HG03135 (cell line): ENCODE data around the gene SEC61B.
A peak's percentile ranks its signal among the peaks of the same experiment; 100 is the strongest.
"Not testable (repeated sequence)": the region's sequence is repeated elsewhere in the genome, so short reads cannot be mapped to it uniquely, and the experiment has no call there.

Source experiments
- ATAC-seq: cut with Tn5 transposase; IDR thresholded peaks from one replicate; pipeline ENCODE4 v1.9.1; 2021; ENCODE audit warnings: mild to moderate bottlenecking, moderate library complexity; ENCODE audit not compliant: unreplicated experiment

Gene SEC61B

DNA sequence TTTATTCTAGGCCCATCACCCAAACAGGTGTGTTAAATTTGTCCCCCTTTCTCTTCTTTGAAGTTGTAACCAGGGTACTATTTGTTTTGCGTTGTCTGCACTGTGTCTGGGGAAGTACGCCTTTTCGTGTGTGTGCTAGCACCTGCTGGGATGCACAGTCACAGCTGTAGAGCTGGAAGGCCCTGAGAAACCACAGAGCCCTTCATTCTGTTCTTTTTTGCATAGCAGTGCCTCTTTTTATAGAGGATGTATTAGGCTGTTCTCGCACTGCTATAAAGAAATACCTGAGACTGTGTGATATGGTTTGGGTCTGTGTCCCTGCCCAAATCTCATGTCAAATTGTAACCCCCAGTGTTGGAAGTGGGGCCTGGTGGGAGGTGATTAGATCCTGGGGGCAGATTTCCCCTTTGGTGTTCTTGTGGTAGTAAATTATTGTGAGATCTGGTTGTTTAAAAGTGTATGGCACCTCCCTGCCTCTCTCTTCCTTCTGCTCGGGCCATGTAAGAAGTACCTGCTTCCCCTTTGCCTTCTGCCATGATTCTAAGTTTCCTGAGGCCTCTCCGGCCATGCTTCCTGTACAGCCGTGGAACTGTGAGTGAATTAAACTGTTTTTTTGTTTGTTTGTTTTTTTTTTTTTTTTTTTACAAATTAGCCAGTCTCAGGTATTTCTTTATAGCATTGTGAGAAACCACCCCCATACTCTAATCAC is 14.0 kb downstream of the SEC61B start:
- ATAC-seq: peak; percentile 96

DNA sequence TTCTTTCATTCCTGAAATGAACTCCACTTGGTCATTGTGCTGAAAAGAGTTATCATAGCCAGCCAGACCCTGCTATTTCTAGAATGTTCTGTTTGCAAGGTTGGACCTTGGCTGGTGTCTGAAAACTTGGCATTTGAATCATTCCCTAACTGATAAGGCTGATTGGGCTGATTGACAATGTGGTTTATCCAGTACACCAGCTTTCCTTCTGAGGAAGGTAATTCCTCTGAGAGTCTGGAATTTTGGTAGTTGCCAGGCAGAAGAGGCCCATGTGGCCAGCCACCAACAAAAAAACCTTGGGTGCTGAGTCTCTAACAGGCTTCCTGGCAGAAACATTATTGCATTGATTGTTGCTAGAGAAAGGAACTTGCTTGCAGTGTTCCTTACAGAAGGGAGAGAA is 15.3 kb downstream of the SEC61B start:
- ATAC-seq: no peak

DNA sequence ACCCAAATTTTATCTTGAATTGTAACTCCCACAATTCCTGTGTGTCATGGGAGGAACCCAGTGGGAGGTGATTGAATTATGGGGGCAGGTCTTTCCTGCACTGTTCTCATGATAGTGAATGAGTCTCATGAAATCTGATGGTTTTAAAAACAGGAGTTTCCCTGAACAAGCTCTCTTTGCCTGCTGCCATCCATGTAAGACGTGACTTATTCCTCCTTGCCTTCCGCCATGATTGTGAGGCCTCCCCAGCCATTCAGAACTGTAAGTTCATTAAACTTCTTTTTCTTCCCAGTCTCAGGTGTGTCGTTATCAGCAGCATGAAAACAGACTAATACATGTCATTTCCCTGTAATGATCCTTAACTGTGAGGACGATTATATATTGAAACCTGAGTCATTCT is 15.8 kb downstream of the SEC61B start:
- not testable (repeated sequence) for ATAC-seq

DNA sequence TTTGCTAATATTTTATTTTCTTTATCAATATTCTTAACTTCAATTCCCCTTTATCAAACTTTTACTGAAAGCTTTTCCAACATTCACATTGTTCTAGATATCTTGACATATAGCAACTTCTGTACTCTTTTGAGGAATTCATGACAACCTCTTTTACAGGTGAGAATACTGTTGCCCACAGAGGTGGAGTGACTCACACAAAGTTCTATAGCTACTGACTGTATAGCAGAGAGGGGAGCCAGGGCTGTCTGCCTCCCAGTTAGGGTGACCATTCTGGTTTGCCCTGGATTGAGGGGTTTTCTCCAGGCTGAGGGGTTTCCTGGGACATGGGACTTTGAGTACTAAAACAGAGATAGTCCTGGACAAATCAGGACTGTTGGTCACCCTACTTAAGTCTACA is 16.2 kb downstream of the SEC61B start:
- ATAC-seq: no peak

DNA sequence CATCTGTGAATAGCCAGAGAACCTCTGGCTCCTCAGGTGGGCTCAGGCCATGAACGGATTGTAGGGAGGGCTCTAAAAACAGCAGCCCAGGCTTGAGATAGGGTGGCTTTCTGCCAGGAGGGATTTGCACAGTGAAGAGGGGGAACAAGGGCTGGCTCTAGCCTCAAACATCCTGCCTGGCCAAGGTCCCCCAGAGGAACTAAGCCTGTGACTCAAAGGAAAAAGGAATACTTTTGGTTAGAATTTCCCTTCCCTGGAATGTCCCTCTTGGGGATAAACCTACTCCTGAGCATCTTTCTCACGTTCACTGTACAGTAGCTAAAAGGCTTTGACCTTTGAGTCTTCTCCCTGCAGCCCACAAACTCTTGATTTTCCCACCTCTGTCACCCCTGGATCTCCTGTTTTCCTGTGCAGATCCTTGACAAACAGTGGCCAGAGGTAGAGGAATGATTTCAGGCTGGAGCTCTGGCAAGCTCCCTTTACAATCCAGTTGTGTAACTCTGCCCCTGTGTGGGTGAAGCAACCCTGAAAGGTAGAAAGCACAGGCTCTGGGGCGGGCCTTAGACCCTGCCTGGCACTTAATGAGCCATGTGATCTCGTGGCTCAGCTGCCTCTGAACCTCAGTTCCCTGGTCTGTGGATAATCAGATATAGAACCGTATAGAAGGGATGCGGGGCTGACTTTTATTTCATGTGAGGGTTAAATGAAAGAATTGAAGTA is 17.4 kb downstream of the SEC61B start:
- ATAC-seq: no peak

DNA sequence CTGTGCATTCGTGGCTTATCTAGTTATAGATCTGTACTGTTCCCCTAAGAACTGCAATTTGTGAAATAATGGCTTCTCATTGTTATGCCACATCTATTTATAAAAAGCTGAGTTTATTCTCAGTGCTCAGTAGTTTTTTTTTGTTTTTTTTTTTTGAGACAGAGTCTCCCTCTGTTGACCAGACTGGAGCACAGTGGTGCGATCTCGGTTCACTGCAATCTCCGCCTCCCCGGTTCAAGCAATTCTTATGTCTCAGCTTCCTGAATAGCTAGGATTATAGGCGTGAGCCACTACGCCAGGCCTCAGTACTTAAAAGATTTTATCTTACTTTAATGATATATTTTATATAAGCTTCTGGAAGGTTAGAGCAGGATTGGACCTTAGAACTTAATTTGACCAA is 19.0 kb downstream of the SEC61B start:
- ATAC-seq: no peak

DNA sequence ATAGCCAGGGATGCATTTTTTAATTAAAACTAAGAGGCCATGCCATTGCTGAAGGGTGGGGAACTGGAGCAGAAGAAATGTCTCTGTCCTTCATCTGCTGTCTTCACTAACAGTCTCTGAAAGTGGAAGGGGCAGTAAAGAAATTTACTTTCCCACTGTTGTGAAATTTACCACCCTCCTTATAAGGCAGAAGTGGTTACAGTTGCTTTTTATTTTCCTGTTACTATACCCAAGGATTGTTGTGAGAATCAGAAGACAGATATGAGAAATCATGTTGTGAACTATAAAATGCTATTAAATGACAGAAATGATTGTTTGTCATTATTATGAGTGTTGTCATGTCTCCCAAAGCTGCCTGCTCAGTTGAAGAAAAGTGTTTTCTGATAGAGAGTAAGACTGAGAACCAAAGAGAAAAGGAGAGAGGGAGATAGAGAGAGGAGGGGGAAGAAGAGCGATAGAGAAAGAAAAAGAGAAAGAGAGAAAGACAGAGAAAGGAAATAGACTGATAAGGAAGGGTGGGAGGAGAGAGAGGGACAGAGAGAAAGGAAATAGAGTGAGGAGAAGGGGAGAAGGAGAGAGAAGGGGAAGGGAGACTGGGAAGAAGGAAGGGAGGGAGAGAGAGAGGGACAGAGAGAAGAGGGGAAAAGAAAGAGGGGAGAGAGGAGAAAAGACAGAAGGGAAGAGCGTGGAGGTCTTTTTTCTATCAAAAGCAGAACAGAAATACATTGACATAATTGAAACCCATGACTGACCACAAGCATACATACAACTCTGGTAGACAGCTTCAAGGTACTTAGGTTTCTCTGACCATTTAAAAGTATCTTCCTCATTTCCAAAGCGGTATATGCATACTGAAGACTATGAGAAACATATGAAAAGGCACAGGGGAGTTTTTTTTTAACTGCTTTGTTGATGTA is 22.5 kb downstream of the SEC61B start:
- peak; percentile 96 for ATAC-seq

DNA sequence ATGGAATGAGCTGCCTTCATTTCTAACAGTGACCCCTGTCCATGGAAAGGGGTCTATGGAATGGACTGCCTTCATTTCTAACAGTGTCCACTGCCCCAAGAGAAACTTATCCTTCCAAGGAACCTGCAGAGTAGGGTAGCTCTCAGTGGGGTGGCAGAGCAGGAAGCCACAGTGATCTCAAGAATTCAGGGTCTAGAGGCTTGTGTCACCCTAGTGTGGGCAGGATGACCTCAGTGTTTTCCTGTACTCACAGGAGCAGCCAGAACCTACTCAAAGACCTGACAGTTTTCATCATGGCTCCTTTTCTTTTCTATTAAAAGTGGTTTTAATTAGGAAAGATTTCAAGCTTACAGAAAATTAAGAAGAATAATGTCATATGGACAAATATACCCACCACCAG is 27.5 kb downstream of the SEC61B start:
- no peak for ATAC-seq

DNA sequence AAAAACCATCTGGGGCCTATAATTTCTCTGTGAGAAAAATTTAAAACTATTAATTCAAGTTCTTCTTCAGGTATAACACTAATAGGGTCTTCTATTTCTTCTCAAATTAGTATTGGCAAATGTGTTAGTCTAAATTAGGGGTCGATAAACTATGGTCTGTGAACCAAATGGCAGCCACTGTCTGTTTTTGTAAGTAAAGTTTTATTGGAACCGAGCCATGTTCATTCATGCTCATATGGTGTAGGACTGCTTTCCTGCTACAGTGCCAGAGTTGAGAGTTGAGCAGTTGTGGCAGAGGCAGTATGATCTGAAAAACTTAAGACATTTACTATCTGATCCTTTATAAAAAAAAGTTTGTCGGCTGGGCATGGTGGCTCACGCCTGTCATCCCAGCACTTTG is 29.1 kb downstream of the SEC61B start:
- no peak for ATAC-seq

DNA sequence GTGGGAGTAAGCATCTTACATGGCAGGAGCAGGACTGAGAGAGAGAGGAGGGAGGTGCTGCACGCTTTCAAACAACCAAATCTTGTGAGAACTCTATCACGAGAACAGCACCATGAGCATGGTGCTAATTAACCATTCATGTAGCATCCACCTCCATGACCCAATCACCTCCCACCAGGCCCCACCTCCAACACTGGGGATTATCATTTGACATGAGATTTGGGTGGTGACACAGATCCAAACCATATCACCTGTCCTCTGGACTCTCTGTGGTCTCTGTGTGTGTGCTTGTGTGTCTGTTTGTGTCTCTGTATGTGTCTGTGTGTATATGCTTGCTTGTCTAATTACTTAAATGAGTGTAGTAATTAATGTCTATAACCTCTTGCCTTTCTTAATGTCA is 31.1 kb downstream of the SEC61B start:
- peak; percentile 45 for ATAC-seq

DNA sequence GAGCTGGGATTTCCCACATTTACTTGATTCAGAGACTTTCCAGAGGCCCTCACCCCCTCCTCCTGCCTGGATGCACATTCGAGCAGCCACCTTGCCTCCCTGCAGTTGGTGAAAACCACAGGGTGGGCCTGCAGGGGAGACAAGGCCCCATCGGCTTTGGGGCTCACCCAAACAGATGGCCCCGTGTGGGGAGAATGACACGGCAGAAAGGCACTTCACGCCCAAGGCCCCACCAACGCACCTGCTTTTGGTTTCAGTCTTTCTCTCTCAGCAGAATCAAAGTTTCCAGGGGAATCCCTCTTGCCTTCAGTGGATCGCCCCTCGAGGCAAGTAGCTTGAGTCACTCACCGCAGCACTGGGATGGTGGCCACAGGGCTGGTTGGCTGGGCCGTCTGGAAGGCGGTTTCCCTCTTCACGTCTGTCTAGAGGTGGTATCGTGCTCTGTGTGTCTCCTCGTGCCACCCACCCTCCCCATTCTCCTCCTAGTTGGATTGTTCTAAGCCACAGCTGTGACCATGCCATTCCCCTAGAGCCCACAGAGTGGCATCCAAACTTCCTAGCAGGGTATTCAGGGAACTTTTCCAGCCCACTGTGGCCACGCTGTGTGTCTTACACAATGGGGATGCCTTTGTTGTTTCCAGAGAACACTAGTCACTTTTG is 31.8 kb downstream of the SEC61B start:
- peak; percentile 86 for ATAC-seq

DNA sequence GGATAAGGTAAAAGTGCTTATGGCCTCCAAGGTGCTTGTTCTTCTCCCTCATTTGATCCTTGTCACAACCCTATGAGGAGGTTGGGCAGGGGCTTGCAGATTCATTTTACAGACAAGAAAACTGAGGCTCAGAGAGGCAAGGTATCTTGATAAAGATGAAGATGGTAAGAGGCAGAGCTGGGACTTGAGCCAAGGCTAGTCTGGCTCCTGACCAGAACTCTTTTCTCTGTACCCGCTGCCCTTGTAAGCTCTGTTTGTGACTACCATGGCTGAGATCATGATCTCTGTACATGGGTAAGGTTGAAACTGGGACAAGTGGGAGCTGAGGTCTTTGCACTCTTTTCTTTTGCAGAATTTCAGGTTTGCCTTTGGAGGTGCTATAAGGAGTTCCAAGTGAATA is 33.6 kb downstream of the SEC61B start:
- no peak for ATAC-seq

DNA sequence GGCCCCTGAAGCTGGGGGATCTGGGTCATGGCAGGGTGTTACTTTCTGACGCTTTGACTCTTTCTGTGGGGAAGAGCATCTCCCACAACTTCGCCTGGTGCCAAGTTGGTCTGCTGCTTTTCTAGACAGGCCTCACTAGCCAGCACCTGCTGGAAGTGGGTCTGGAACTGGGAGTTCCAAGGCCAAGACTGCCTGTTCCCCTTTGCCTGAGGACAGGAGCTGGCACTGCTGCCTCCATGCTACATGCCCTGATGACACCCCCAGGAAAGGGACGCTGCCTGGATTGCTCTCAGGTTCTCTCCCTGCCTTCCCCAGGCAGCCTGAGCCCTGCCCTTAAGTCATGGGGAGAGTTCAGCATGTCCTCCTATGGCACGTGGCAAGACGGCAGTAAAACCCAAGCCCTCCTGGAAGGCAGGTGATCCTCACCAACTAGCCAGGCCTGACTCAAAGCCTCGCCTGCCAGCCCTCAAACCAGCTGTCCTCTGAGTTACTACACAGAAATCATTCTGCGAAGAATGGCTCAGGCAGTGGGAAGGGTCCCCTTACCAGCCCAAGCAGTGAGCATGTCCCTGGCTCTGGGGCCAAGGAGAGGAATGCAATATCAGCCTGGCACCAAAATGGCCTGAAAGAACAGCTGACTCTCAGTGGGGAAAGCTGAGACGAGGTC is 35.8 kb downstream of the SEC61B start:
- no peak for ATAC-seq

DNA sequence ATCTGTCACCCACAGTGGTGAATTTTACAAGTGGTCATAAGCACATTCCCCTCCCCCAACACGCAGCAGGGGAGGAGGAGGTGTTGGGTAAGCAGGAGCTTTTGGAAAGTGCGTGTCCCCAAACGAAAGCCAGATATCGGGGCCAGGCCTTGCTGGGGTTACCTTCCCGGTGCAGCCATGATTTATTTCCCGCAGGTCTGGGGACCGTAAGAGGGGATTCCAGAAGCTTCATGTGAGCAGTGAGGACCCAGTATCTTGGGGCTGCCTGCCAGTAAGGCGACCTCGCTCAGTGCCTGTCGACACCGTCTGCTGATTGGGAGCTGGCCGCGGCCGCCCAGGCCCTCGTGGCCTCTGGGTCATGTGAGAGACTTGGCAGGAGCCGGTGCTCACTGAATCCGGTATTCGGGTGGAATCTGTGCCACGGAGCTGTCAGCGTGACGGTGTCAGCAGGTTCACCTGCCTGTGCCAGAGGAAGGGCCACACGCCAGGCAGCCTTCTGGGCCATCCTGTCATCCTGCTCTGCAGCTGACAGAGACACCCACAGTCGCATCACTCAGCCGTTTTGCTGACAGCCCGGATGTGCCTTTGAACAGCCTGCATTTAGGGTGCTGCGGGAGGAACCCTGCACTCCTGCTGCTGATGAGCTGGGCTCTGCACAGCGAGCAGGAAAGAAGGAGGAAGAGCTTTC is 37.3 kb downstream of the SEC61B start:
- peak; percentile 63 for ATAC-seq

DNA sequence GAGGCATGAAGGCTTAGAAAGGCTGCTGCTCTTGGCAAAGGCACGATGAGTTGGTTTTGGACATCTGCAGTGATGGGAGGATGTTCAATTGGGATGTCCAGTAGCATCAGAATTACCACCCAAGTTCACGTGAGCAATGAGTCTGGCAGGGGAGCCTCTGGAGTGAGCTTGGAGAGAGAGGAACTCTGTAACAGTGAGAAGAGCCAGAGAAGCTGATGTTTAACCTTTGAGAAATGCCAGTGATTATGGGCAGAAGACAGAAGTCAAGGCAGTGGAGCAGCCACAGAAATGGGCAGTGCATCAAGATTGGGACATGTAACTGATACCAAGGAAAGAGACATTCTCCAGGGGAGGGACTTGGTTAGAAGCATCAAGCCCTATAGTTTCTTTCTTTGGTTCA is 39.8 kb downstream of the SEC61B start:
- no peak for ATAC-seq

DNA sequence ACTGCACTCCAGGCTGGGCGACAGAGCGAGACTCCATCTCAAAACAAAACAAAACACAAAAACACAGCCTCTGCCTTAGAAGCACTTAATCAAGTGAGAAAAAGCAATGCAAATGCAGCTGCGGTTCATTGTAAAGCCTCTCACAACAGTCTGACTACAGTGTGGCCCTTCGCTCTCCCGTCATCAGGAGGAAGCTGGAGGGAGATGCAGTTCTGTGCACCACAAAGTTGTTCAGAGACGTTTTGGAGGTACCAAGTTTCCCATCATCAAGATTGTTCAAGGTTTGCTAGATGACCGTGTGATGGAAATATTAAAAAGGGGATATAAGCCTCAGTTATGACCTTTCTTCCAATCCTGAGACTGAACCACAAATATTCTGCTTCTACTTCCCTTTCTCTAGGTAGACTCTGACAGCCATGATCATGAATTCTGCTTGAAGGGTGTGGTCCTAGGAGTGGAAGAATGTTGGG is 40.9 kb downstream of the SEC61B start:
- no peak for ATAC-seq

DNA sequence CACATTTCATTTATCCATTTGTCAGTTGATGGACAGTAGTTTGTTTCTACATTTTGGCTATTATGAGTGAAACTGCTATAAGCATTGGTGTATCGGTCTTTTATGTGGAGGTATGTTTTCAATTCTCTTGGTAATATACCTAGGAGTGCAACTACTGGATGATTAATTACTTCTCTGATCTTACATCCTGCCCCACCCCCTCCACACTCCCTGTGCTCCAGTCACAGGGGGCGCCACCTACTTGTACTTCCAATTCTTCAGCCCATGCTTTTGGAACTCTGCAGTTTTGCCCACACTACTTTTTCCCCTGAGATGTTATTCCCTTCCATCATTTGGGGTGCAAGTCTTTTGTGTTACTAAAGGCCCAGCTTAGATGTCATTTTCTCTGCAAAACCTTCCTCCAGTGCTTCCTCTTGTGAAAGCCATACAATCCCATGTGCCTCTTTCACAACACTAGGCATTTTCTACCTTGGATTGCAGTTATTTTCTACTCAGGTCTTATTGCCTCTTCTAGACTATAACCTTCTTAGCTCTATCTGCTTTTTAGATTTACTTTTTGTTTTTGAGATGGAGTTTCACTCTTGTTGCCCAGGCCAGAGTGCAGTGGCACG is 42.1 kb downstream of the SEC61B start:
- ATAC-seq: no peak

DNA sequence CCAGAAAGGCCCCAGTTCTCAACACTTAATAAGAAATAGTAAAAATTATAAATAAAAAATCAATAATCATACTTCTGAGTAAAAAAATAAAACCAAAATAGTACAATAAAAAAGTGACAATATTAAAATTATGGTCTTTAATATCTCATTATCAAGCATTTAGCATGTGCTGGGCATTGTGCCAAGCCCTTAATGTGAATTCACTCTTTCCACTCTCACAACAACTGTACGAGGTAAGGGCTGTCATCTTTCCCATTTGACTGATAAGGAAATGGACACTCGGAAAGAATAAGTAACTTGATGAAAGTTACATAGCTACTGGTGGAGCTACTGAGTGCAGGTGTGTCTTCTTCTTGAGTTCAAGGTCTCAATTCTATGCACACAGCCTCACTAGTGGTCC is 43.6 kb downstream of the SEC61B start:
- ATAC-seq: no peak

DNA sequence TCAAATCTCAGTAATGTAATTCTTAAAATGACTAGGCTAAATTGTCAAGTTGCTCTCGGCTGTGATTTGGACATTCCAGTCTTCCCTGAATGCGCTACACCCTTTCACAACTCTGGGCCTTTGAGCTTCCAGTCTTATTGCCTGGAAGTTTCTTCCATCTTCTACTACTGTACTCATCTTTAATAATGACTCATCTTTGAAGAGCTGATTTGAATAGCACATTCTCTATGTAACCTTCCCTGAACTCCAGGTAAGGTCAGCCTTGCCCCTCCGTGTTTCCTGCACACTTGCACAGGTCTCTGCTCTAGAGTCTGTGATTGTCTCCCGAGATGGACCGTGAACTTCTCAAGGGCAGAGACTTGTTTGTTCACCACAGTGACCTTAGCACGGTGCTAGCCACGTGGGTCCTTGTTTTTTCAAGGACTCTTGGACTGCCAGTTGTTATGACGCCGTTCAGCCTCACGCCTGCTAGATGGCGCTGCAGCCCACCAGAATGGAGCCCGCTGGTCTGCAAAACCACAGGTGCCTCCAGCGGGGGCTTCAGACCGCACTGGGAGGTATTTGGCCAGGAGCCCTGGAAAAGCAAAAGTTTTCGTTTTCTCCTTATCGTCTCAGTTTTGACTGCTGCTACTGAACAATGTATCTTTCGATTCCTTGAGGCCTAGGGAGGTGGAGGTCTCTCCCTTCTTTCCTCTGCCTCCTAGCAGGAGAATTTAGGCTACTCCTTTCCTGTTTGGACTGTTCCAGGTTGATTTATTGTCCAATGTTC is 44.4 kb downstream of the SEC61B start:
- peak; percentile 50 for ATAC-seq
